Activated naive CD8-positive, alpha-beta T cell treated with anti-CD3 and anti-CD28 coated beads for 36 hours (primary cell): Measurements from ENCODE around the gene FAM81B. TPM values are rescaled to one million over a fixed set of nuclear protein-coding genes. Genes with fewer than 3 reads are reported as not detected.
"Not testable (repeated sequence)": the region's sequence is repeated elsewhere in the genome, so short reads cannot be mapped to it uniquely, and the experiment has no call there.

Experiments
- DNase-seq: peaks from one replicate; pipeline ENCODE4 v3.0.0; 2021
- H3K27ac Mint-ChIP-seq: one replicate; pipeline ENCODE4 v1.8.0; 2022; ENCODE audit warnings: mild to moderate bottlenecking, moderate library complexity, mixed read lengths
- H3K27me3 Mint-ChIP-seq: one replicate; pipeline ENCODE4 v1.8.0; 2022; ENCODE audit warnings: mild to moderate bottlenecking, mixed read lengths
- H3K36me3 Mint-ChIP-seq: one replicate; pipeline ENCODE4 v1.8.0; 2021; ENCODE audit warnings: mild to moderate bottlenecking, mixed read lengths
- H3K4me1 Mint-ChIP-seq: one replicate; pipeline ENCODE4 v1.8.0; 2021; ENCODE audit warnings: mixed read lengths
- H3K4me3 Mint-ChIP-seq: one replicate; pipeline ENCODE4 v1.8.0; 2022; ENCODE audit warnings: mild to moderate bottlenecking, moderate library complexity, mixed read lengths
- H3K9me3 Mint-ChIP-seq: one replicate; pipeline ENCODE4 v1.8.0; 2022; ENCODE audit warnings: mixed read lengths
- total RNA-seq, 2 experiments: library from RNA; stranded (reverse); gene quantifications; one replicate each; pipeline ENCODE4 v1.2.3, GENCODE V29; 2021

The FAM81B gene
- total RNA-seq, 2 experiments from 2014 or later: not detected

DNA sequence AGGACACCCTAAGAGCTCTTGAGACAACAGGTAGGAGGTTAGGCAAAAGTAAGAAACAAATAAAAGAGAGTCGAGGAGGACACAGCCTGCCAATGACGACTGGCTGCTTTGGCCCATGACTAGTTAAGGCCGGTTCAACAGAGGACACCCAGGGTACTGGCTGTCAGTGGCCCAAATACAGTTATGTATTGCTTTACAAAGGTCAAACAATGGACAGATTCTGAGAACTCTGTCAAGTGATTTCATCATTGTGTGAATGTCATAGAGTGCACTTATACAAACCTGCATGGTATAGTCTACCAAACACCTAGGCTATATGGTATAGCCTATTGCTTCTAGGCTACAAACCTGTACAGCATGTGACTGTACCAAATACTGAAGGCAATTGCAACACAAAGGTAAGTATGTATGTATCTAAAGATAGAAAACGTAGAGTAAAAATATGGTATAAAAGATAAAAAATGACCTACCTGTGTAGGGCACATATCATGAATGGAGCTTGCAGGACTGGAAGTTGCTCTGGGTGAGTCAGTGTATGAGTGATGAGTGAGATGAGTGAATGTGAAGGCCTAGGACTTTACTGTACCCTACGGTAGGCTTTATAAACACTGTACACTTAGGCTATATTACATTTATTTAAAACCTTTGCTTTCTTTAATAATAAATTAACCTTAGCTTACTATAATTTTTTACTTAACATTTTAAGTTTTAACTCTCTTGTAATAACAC, 6.5 kb upstream of the FAM81B start:
- H3K4me1 Mint-ChIP-seq: peaks cover 11% of the 10 kb centered on the region
- H3K27me3 Mint-ChIP-seq: peaks cover 6% of the 10 kb centered on the region

DNA sequence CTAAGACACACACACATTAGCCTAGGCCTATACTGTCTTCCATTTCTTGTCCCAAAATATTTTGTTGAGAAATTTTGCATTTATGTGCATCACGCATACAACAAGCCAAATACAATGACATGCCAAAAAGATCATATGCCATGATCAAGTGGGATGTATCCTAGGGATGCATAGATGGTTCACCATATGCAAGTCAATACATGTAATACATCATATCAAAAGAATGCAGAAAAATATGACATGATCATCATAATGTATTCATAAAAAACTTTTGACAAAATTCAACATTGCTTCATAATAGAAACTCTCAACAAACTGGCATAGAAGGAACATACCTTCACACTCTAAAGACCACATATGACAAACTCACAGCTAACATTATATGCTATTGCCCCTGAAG, 5.8 kb upstream of the FAM81B start:
- no peaks in the 10 kb centered on the region for H3K9me3 Mint-ChIP-seq
- H3K27me3 Mint-ChIP-seq: peaks cover 6% of the 10 kb centered on the region
- no peak overlapping the region for H3K4me3 Mint-ChIP-seq
- H3K4me1 Mint-ChIP-seq: peaks cover 4% of the 10 kb centered on the region
- no peak for DNase-seq
- no peak overlapping the region for H3K27ac Mint-ChIP-seq
- no peaks in the 10 kb centered on the region for H3K36me3 Mint-ChIP-seq

More for the DNA sequence above, 6.5 kb upstream of the FAM81B start:
- Mint-ChIP-seq H3K27ac (no peak overlapping the region), H3K9me3 (peaks cover 5% of the 10 kb centered on the region), H3K4me3 (no peak overlapping the region), H3K36me3 (peaks cover 3% of the 10 kb centered on the region)
- DNase-seq: no peak

DNA sequence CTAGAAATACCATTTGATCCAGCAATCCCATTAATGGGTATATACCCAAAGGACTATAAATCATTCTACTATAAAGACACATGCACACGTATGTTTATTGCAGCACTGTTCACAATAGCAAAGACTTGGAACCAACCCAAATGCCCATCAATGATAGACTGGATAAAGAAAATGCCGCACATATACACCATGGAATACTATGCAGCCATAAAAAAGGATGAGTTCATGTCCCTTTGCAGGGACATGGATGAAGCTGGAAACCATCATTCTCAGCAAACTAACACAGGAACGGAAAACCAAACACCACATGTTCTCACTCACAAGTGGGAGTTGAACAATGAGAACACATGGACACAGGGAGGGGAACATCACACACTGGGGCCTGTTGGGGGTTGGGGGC, 799 bp downstream of the FAM81B start:
- H3K27ac Mint-ChIP-seq, H3K36me3 Mint-ChIP-seq, H3K9me3 Mint-ChIP-seq, H3K4me3 Mint-ChIP-seq, DNase-seq, H3K4me1 Mint-ChIP-seq: not testable (repeated sequence)
- H3K27me3 Mint-ChIP-seq: peaks cover 10% of the 10 kb centered on the region

DNA sequence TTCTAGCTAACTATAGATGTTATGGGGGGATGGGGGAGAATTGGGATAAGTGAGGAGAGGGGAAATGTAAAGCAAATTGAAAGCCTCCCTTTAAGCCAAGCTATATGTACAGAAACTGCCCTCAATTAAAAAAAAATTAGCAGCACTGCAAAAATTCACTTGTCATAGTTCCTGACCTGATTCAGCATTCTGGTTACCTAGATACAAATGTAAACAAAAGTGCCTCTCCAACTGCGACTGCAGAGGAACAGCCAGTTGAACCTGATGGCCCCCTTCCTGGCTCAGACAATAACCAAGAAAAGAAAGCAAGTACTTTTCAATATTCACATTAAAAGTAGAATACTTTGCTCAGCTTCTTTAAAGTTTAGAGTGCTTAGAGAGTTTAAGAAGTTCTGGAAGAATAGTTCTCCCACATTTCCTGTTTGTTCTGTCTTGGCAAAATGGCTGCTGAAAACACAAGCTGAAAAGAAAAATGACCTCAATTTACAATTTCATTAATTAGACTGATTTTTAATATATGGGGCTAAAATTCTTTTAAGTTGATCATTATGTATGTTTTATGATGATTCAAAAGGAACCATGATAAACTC, 1.5 kb downstream of the FAM81B start:
- H3K27ac Mint-ChIP-seq: no peak overlapping the region
- DNase-seq: no peak
- no peaks in the 10 kb centered on the region for H3K4me1 Mint-ChIP-seq
- H3K36me3 Mint-ChIP-seq: no peaks in the 10 kb centered on the region
- peaks cover 10% of the 10 kb centered on the region for H3K27me3 Mint-ChIP-seq
- H3K4me3 Mint-ChIP-seq: no peak overlapping the region
- peaks cover 5% of the 10 kb centered on the region for H3K9me3 Mint-ChIP-seq

DNA sequence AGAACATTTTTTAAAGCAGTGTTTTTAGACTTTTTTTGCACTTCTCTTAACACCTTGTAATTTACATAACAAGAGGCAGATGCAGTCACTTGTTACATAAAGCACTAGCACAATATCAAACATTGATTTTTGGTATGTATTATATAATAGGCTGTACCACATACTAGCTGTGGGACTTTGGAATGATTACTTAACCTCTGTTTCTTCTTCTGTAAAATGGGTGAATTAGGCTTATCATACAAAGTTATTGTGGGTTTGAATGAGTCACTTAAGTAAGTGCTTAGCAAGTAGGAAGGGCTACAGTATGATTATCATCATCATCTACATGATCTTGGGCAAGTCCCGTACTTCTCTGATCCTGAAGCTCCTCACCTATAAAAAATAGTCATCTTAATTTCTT, 2.1 kb downstream of the FAM81B start:
- Mint-ChIP-seq H3K27me3 (peaks cover 10% of the 10 kb centered on the region), H3K36me3 (no peaks in the 10 kb centered on the region), H3K4me3 (no peak overlapping the region), H3K9me3 (peaks cover 5% of the 10 kb centered on the region), H3K27ac (no peak overlapping the region), H3K4me1 (no peaks in the 10 kb centered on the region)
- no peak for DNase-seq

DNA sequence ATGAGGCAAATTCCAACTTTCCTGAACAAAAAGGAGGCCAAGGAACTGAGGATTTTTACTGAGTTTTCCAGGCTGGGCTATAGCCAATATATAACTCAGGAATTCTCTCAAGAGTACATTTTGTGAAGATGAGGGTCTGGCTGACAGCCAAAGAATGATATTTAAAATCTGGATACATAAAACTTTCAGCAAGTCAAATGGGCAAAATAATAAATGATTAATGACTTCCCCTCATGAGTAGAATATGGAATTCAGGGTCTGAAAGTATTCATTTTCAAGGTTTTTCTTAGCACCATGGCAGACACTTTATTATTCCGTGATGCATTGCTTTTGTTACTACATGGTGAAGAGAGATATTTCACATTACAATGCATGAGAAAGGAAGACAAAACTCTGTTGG, 7.8 kb downstream of the FAM81B start:
- Mint-ChIP-seq H3K9me3 (no peaks in the 10 kb centered on the region), H3K27ac (no peak overlapping the region), H3K27me3 (no peaks in the 10 kb centered on the region), H3K4me3 (no peak overlapping the region), H3K4me1 (no peaks in the 10 kb centered on the region), H3K36me3 (no peaks in the 10 kb centered on the region)
- no peak for DNase-seq

DNA sequence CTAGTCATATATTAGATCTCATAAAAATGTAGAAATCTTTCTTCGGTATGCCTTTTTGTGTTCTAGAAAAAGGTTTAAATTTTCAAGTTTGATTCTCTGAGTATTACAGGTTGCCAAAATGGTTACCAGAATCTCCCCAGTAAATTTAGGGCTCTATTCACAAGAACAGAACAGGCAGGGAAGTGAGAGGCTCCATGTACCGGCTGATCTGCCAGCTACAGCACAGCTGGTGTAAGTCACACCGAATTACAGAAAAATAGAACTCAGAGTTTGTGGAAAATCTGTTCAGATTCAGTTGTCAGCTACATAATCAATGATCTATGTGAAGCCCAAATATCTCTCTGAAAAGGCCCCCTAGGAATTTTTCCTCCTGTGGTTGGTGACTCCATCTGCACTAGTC, 10.5 kb downstream of the FAM81B start:
- Mint-ChIP-seq H3K36me3 (no peaks in the 10 kb centered on the region), H3K9me3 (no peaks in the 10 kb centered on the region), H3K27ac (no peak overlapping the region), H3K4me1 (peaks cover 1% of the 10 kb centered on the region), H3K4me3 (no peak overlapping the region), H3K27me3 (no peaks in the 10 kb centered on the region)
- DNase-seq: no peak

DNA sequence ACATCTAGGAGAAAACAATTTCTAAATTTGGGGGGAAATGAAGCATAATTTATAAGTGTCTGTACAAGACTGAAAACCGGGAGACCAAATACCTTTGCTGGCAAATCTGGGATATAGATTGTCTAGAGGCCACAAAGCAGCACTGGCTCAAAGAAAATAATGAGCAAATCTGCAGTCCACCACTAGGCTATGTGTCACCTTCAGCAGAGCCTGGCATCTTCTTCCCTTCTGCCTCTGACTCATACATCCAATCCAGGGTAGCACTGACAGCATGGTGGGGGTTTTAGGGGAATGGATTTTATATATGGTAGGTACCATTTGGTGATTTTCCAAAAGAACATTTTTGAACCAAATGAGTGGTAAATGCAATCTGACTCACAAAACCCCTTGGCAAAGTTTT, 12.8 kb downstream of the FAM81B start:
- Mint-ChIP-seq H3K9me3 (no peaks in the 10 kb centered on the region), H3K27me3 (peaks cover 5% of the 10 kb centered on the region), H3K36me3 (no peaks in the 10 kb centered on the region), H3K4me3 (no peak overlapping the region), H3K27ac (no peak overlapping the region), H3K4me1 (peaks cover 3% of the 10 kb centered on the region)
- DNase-seq: no peak

DNA sequence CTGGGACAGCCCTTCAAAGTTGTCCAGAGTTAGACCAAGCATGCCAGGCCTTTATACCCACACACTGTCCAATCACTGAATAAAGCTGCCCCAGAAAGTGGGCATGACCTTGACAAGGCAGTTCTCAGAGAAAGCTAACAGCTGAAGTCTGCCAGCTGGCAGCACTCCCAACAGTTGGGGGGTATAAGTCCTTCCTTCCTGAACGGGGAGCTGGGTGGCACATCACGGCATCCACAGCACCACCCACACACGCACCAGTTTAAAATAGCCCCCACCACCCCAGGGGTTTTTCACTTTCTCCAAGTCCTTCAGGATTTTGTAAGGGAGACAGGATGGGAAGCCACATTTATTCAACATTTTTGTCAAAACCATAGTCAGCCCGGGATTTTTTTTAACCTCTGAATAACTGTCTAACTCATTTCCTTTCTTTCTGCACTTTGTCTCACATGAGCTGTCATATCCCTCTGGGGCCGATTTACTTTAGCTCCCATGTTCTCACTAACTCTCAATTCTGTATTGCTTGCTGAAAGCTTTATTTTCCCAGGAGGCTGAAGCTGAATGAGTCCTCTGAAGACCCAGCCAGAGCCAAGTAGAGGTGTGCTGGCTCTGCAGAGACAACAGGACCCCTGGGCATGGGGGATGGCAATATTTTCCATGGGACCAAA, 15.4 kb downstream of the FAM81B start:
- no peaks in the 10 kb centered on the region for H3K9me3 Mint-ChIP-seq
- no peak overlapping the region for H3K4me3 Mint-ChIP-seq
- H3K27me3 Mint-ChIP-seq: peaks cover 5% of the 10 kb centered on the region
- DNase-seq: no peak
- H3K4me1 Mint-ChIP-seq: peaks cover 3% of the 10 kb centered on the region
- H3K27ac Mint-ChIP-seq: no peak overlapping the region
- H3K36me3 Mint-ChIP-seq: no peaks in the 10 kb centered on the region

DNA sequence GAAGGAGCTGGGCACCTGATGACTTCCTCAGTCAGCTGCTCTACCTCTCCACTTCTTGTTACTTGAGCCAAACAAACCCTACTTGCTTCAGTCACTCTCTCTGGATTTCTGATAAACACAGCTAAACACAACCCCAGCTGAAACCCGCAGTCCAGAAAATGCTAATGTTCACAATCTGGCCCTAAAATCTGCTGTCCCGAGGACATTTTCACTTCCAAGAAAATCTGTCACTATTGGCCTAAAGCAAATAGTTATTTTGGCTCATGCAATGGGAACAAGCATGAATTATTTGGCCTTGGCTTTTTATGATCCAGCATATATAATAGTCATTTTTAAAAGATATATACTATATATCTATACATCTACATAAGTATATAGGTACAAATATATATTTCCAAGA, 19.1 kb downstream of the FAM81B start:
- Mint-ChIP-seq H3K27ac (no peak overlapping the region), H3K9me3 (no peaks in the 10 kb centered on the region)

DNA sequence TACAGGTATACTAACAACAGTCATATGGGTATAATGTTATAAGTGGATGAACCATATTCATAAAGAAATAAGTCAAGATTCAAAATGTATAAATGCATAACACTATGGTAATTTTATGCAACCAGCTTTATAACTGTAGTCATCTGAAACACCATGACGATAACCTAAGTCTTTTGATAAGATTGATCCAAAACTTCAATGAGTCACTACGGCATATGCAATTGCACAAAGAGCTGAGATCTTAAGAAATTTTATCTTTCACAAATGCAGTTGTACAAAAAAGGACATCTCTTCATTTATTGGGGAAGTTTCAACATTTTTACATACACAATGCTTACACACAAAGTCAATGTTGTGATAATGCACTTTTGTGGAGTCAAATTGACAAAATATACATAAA, 20.3 kb downstream of the FAM81B start:
- no peaks in the 10 kb centered on the region for H3K36me3 Mint-ChIP-seq
- H3K27ac Mint-ChIP-seq: no peak overlapping the region
- peaks cover 5% of the 10 kb centered on the region for H3K27me3 Mint-ChIP-seq
- no peaks in the 10 kb centered on the region for H3K9me3 Mint-ChIP-seq
- DNase-seq: no peak
- H3K4me1 Mint-ChIP-seq: peaks cover 3% of the 10 kb centered on the region
- no peak overlapping the region for H3K4me3 Mint-ChIP-seq

More for the DNA sequence above, 19.1 kb downstream of the FAM81B start:
- Mint-ChIP-seq H3K27me3 (peaks cover 5% of the 10 kb centered on the region), H3K4me3 (no peak overlapping the region), H3K4me1 (peaks cover 3% of the 10 kb centered on the region), H3K36me3 (no peaks in the 10 kb centered on the region)
- no peak for DNase-seq

DNA sequence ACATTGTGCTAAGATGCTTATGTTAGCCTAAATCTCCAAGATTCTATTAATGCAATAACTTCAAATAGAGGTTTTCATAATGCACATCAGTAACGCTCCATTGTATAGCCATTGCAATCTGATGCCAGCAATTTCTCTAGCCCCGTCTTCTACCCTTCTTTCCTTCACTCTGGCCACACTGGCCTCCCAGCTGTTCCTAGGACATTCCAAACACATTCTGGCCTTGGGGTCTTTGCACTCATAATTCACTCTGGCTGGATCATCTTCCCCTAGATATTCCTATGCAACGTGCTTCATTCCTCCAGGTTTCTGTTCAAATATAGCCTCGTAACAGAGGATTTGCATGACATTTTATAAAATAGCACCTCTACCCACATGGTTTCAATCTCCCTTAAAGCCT, 23.3 kb downstream of the FAM81B start:
- H3K27ac Mint-ChIP-seq: no peak overlapping the region
- no peak for DNase-seq
- H3K4me3 Mint-ChIP-seq: no peak overlapping the region
- no peaks in the 10 kb centered on the region for H3K36me3 Mint-ChIP-seq
- H3K9me3 Mint-ChIP-seq: no peaks in the 10 kb centered on the region
- H3K27me3 Mint-ChIP-seq: no peaks in the 10 kb centered on the region
- H3K4me1 Mint-ChIP-seq: no peaks in the 10 kb centered on the region

DNA sequence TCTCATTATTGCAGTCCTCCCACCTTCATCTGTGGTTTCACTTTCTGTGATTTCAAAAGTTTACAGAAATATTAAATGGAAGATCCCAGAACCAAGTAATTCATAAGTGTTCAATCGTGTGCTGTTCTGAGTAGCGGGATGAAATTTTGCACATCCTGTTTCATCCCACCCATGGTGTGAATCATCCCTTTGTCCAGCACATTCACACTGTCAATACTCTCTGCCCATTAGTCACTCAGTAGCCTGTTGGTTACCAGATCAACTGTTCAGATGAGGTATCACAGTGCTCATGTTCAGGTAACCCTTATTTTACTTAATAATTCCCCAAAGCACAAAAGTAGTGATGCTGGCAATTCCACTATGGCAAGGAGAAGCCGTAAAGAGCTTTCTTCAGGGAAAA, 26.8 kb downstream of the FAM81B start:
- no peak overlapping the region for H3K27ac Mint-ChIP-seq
- H3K4me1 Mint-ChIP-seq: no peaks in the 10 kb centered on the region
- no peak for DNase-seq
- H3K27me3 Mint-ChIP-seq: no peaks in the 10 kb centered on the region
- no peaks in the 10 kb centered on the region for H3K9me3 Mint-ChIP-seq
- no peak overlapping the region for H3K4me3 Mint-ChIP-seq
- H3K36me3 Mint-ChIP-seq: no peaks in the 10 kb centered on the region

DNA sequence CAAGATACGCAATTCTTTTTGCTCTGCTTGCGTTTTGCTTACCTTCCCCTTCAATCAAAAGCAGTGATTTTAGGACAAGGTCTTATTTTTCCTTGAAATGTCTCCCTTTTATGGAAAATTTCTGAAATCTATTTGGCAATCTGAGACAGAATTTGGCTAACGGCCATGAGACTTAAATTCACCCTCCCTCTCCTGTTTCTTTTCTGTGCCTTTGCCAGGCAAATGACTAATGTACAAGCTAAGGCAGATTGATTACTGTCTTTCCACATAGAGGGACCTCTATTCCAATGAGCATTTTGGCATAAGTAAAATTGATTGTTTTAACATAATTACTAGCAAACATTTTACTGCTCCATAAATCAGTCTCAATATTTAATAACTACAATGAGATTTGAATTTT, 31.7 kb downstream of the FAM81B start:
- Mint-ChIP-seq H3K4me3 (no peak overlapping the region), H3K4me1 (no peaks in the 10 kb centered on the region), H3K9me3 (no peaks in the 10 kb centered on the region), H3K27me3 (no peaks in the 10 kb centered on the region), H3K27ac (no peak overlapping the region), H3K36me3 (no peaks in the 10 kb centered on the region)
- DNase-seq: no peak

DNA sequence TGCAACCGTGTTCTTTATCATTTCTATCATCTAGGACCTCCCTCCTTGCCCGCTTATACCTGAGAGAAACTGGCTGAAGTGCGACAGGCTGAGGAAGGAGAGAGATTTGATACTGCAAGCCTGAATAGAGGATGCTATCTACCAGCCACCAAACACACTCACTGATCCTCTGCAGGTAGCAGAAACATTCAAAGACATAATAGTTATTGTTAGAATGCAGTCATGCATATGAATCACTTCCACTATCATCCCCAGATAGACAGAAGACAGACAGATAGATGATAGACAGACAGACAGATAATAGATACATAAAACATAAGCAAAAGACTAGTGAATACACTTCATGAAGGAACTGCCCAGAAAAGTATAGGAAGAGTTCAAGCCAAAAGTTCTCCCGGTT, 32.9 kb downstream of the FAM81B start:
- Mint-ChIP-seq H3K36me3 (no peaks in the 10 kb centered on the region), H3K4me1 (no peaks in the 10 kb centered on the region), H3K9me3 (no peaks in the 10 kb centered on the region), H3K4me3 (no peak overlapping the region), H3K27me3 (no peaks in the 10 kb centered on the region), H3K27ac (no peak overlapping the region)
- no peak for DNase-seq

DNA sequence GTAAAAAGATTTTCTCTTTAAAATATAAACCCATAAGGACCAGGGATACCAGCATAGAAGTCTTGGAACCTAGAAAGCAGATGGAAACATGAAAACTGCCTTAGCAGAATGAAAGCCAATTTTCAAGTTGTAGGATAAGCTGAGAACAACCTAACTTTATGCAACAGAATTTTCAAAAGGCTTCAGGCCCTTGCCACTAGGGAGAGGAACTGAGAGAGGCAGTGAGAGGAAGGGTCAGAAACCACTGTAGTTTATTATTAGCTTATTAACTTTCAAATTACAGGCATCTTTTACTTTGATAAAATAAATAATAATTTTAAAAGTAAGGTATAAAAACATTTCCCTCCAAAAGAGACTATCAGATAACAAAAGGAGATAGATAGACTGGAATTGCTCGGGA, 33.4 kb downstream of the FAM81B start:
- Mint-ChIP-seq H3K36me3 (no peaks in the 10 kb centered on the region), H3K4me3 (no peak overlapping the region), H3K9me3 (no peaks in the 10 kb centered on the region), H3K27ac (no peak overlapping the region), H3K4me1 (no peaks in the 10 kb centered on the region), H3K27me3 (no peaks in the 10 kb centered on the region)
- no peak for DNase-seq
